Ecto neural progenitor cell (in vitro differentiated cells): Measurements from ENCODE around the gene DCAKD.

Experiments used
- DNase-seq: peaks from one replicate; pipeline ENCODE4 v3.0.0-alpha.2; 2018; ENCODE audit warnings: low spot score

DCAKD gene

DNA sequence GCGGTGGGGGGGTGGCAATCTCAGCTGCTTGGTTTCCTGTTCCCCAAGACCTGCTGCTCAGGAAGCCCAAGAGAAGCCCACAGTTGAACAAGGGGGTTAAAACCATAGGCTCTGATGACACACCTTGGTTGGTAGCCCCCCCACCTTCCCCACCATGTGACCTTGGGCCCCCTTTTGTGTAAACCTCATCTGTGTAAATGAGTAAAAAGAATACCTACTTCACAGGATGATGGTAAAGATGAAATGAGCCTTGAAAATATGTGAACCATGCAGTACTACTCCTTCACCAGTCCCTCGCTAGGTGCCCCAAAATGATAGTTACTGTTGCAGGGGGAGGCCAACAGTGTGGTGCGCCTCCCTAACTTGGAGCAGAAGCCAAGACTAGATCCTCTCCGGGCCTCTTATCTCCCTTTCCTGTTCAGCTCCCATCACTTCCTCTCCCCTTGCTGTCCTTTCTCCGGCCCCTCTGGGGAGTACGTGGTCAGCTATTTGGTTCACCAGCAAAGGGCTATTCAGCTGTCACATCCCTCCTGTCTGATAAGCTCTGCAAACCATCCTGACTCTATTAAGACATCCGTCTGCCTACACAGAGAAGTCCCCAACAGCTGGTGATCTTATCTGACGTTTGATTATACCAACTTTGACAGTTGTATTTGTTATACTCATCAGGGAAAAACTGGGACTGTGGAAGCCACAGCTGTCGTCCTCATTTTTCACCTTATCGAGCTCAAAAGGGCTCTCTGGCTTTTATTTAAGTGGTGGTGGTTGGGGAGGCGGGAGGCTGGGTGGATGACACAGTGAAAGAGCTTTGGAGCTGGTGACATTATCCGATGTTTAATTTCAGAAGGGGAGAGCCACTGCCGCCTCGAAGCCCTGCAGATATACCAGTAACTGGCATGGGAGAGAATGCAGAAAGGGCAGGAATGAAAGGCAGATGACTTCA, 19.9 kb downstream of the DCAKD start:
- DNase-seq, result no peak

GRCh38 chr17:45030733-45031132, 20.7 kb downstream of the DCAKD start:
- no peak for DNase-seq

DNA sequence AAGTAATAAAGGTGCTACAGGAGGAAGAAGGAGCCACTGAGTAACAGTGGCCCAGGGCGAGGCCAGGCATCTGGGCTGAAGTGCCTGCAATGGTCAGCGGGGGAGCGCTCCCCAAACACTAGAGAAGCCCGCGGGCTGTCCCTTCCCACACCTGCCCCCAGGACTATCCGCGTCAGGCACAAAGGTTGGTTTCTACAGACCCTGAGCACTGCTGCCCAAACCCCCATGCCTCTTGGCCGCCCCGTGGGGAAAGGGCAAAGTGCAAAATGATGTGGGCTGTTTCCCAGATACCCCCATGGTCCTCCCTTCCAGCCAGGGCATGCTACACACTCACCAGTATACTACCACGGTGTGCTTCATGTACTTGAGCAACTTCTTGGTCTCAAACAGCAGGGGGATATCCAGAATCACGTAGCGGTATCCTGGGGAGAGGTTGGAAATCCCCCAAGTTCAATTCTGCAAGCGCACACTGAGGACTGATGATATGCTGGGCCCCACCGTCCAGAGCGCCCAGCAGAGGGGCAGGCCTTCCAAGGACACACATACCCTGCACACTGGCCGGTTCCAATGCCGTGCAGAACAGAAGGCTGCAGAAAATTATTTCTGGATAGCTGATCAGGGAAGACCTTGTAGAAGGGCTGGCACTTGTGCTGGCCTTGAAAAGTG, 21.5 kb downstream of the DCAKD start:
- no peak for DNase-seq

- no peak for DNase-seq
These were observed 22.3 kb downstream of the DCAKD start for GRCh38 chr17:45029096-45029495.

DNA sequence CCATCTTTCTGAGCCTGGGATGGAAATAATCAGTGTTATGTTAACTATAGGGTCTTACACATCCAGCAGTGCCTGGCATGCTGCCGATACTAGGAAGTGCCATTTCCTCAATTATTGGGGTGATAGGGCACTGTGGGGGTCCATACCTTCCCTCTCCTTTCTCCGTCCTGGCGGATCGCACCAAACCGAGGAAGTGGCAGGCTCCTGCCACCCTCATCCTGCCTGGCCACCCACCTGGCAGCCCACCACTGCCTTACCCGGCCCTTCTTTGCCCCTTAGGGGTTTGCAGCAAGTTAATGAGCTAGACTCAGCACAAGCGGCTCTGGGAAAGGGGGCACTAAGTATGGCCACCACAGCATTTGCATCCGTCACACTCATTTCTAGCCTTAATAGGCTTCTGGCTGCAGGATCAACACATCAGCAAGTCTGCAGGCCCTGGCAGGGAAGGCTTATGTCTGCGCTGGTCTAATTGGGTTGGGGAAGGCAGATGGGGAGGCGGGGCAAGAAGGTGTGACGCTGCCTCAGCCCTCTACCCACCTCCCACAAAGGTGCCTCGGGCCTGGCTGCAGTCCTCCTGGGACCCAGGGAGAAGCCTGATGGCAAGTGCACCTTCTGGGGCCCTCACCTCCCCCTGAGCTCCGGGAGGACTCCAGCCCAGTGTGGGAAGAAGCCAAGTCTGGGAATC, 28.6 kb downstream of the DCAKD start:
- no peak for DNase-seq

DNA sequence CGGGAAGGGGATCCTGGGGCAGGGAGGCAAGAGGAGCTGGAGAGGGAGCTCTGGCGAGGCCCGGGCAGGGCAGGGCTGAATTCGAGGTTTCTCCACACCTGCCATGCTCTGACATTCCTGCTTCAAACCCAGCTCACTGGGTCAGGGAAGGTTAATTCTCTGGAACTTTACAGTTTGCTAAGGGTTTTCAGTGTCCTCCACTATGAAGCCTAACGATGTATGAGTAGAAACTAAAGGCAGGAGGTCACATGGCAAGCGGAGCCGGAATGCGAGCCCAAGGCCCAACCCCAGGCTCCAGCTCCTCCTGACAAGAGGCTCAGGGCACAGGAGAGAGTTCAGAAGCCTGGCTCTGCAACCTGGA, 29.2 kb downstream of the DCAKD start:
- no peak for DNase-seq

- DNase-seq, result peak; percentile 90
These were observed 29.7 kb downstream of the DCAKD start for GRCh38 chr17:45021607-45022287.

DNA sequence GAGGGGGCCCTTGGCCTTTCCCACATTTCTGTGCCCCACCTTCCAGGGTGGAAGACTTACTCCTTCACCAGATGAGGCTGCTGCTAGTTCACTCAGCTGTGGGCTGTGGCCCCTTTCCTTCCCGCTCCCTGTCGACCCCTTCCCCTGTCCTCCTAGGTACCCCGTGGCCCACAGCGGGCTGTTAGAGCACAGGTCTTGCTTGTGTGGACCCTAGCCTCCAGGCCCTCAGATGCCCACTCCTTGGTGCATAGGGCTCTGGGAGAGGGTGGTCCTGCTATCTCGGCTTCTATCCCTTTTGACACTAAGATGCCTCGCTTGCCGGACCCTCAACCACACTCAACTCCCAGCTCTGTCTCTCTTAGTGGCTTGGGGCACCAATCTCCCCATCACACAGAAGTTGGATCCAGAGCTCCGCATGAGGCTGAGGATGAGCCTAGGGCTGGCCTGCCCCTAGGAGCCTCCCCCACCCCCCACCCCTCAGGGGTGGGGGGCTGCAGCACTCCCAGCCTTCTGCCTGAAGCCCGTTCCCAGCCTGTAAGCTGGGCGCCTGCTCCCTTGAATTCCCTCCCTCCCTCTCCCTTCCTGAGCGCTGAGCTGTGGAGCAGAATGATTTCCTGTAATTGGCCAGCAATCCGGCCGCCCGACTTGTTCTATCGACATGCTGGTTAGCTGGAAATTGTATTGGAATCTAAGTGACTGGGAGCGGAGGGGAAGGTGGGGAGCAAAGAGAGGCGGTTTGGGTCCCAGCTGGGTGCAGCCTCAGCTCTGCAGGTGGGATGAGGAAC, 30.9 kb downstream of the DCAKD start:
- DNase-seq, result no peak

GRCh38 chr17:45018848-45019711, 32.4 kb downstream of the DCAKD start:
- DNase-seq, result no peak

DNA sequence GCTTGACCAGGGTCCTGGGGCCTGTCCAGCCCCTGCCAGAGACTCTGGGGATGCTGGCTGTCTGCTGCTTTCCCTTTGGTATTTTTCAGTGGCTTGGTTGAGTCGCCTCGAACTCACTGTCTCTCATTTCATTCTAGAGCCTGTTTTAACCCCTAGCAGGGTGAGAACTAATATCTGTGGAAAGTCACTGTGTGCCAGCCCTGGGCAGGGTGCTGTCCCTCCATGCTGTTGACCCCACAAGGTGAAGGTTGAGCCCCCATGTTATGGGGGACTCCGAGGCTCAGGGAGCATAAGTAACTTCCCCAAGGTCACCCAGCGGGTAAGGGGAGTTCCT, 33.0 kb downstream of the DCAKD start:
- no peak for DNase-seq

DNA sequence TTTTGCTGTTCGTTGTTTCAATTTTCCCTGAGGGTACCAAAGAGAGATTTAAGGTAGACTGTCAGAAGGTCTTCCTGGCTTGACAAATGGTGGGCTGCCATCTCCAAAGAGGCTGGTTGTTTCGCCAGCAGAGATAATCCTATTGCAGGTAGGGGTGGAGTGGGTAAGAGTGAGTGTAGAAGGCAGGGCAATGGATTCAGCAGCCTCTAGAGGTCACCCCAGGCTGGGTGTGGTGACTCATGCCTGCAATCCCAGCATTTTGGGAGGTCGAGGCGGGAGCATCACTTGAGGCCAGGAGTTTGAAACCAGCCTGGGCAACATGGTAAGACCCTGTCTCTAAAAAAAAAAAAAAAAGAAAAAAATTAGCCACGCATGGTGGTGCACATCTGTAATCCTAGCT, 34.6 kb downstream of the DCAKD start:
- no peak for DNase-seq

DNA sequence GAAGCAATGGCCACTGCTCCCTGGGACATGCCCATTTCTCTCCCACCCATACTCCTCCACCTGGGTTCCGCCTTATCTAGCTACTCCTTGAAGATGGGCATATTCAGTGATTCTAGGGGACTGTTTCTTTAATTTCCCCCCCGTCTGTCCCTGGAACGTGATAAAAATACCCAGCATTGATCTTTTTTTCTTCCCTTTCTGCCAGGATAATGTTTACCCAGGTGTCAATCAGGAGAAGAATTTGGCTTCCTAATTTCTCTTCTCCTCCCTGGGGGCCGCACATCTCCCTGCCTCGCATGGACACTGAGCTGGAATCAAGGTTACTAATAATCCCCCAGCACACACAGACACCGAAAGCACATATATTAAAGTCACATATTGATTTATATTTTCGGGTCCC, 35.2 kb downstream of the DCAKD start:
- no peak for DNase-seq

GRCh38 chr17:45013021-45013997, 38.1 kb downstream of the DCAKD start:
- no peak for DNase-seq

DNA sequence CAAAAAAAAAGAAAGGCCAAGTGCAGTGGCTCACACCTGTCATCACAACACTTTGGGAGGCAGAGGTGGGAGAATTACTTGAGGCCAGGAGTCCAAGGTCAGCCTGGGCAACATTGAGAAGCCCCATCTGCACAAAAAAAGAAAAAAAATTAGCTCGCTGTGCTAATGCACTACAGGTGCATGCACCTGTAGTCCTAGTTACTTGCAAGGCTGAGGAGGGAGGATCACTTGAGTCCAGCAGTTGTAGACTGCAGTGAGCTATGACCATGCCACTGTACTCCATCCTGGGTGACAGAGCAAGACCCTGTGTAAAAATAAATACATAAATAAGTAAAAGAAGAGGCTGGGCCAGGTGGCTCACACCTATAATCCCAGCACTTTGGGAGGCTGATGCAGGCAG, 39.7 kb downstream of the DCAKD start:
- DNase-seq, result no peak

DNA sequence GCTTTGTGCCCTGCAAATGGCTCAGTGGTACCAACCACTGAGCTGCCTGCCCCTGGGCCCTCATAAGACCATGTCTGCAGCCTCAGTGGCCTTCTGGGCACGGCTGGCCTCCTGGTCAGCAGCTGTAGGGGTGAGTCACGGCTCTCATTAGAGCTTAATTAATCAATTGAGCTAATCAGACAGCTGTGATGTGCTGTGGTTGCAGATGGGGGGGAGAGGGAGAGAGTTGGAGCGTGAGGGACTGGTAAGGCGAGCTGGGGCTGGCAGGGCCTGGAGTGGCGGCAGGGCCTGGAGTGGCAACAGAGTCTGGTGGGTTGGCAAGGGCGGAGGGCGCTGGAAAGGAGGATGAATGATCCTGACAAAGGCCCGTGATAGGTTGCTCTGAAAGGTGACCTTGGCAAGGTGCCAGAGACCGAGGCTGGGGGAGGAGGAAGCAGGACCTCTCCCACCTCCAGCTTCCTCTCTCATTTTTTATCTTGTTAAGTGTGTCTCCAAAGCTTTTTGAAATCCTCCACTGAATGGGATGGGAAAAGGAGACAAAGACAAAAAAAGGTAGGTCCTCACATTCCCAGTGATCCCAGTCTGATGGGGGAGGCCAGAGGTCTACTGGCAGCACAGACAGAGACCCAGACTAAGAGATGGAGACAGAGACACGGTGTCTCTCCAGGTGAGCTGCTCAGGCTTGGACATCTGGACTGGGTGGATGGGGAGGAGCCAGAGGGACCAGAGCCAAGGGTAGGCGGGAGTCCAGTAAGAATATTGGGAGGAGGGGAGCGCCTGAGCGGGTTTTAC, 41.6 kb downstream of the DCAKD start:
- no peak for DNase-seq

GRCh38 chr17:45008216-45008615, 43.2 kb downstream of the DCAKD start:
- no peak for DNase-seq

DNA sequence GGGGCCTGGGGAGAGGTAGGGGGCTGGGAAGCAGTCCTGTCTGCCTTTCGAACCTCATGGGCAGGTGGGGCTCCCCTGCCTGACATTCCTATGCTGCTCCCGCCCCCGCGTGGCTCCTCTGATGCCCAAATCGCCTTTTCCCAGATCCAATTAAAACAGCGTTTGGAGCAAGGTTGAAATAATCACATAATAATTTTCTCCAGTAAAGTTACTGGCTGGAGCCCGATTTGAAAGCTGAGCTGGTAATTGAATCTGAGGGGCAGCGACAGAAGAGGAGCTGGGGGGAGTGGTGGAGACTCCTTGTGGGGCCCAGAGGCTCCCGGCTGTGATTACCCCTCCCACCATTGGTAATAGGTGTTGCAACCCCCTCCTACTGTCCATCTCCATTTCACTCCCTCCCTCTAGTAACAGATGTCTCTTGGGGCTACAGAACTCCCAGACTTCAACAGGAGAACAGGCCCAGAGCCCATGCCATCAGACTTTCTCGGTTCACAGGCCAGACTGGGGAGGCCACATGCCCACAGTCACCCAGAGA, 44.4 kb downstream of the DCAKD start:
- no peak for DNase-seq

- no peak for DNase-seq
These were observed 45.7 kb downstream of the DCAKD start for GRCh38 chr17:45005700-45006099.
